ENCODE results near the gene S1PR4.
A peak's percentile ranks its signal among the peaks of the same experiment; 100 is the strongest.
"Not testable (repeated sequence)": the region's sequence is repeated elsewhere in the genome, so short reads cannot be mapped to it uniquely, and the experiment has no call there.

The S1PR4 gene

DNA sequence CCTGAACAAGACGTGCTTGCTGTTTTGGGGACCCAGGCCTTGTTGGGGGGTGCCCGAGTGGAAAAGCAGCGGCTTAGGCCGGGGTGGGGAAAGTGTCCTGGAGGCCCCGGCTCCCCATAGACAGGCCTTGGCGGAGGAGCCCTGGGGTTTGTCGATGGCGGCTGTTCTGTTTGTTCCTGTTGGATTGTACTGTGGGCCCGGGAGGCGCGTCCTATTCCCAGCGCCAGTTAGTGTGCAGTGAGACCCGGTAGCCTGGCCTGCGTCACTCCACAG is 18.3 kb downstream of the S1PR4 start:
- DNase-seq, result no peak

DNA sequence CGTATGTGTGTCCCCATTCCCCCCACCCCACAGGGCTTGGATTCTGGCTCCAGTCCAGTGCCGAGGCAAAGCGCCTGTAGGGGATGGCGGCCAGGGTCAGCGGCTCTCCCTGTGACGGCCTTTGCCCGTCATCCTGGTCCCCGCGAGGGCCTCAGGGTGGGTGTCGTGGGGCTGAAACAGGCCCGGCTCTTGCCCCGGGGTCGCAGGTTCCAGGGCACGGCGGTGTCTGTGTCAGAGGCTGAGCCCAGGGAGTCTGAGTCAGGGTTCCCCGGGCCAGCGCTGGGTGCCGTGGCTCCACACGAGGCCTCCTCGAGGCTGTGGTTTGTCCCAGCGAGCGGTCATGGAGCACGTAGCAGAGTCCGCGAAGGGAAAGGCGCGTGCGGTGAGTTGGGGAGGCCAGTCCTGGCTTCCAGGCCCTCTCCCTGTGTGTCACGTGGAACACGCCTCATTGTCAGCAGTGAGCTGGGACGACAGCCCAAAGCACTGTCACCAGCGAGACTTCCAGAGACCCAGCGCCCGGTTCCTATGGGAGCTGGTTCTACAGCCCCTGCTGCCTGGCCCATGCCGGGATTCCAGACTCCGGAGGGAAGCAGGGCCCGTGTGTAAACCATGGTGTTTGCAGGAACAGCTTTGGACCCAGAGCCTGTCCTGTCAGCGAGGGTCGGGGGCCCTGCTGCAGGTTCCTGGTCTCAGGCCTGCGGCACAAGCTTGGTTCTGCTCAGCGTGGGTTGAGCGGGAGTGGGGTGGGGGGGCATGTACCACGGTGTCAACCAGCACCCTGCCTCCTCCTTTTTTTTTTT is 20.5 kb downstream of the S1PR4 start:
- no peak for DNase-seq

DNA sequence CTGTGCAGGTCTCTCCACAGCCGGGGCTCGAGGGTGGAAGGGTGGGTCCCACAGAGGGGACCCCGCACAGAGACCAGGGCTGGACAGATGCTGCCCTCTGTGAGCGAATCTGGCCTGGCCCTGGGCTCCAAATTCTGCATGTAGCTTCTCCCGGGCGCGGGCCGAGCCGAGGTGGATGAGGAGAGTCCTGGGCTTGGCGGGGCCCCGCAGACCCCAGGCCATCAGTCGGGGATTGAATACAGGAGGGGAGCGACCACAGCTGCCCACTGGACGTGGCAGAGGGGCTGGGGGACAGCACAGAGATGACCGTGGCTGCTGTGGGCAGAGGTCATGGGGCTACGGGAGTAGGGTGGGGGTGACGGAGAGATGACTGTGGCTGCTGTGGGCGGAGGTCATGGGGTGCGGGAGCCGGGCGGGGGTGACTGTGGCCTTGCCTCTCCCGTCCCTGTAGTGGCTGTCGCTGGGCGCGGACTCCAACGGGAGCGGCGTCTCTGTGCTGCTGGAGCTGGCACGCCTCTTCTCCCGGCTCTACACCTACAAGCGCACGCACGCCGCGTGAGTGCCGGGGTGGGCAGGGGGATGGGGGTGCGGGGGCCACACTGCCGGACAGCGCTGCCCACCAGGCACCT is 22.6 kb downstream of the S1PR4 start:
- DNase-seq, result no peak

DNA sequence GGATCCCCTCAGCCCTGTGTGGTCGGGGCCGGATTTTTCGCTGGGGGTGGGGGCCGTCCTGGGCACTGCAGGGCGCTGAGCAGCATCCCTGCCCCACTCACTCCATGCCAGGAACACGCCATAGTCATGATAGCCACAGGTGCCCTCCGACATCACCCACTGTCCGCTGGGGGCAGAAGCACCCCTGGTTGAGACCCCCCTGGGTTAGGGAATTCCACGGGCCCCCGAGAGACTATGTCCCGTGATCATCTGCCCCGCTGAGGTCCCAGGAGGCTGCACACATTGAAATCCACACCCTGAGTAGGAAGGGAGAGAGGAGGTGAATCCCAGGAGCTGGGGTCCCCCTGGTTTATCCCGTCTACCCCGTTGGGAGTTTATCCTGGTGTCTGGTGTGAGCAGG is 23.3 kb downstream of the S1PR4 start:
- DNase-seq, result no peak

DNA sequence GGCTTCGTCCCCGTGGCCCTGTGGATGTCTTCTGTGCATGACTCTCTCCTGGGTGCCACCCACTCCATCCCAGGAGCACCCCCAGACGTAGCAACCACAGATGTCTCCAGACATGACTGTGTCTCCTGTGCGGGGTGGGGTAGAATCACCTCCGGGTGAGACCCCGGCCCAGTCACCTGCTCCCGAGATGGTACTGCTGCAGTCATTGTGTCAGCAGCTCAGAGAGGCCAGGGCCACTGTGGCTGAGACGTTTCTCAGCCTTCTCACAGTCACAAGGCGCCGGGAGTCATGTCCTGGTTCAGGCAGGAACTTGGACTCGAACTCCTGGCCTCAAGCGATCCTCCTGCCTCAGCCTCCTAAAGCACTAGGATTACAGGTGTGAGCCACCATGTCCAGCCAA is 23.8 kb downstream of the S1PR4 start:
- DNase-seq, result no peak

DNA sequence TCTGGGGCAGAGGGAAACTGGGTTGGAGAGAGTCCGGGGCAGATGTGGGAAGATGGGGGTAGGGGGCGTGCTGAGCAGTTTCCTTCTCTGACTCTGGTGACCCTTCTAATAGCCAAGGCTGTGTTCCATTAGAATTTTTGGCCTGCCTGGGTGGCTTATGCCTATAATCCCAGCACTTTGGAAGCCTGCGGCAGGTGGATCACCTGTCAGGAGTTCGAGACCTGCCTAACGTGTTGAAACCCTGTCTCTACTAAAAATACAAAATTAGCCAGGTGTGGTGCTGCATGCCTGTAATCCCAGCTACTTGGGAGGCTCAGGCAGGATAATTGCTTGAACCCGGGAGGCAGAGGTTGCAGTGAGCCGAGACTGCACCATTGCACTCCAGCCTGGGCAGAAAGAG is 24.3 kb downstream of the S1PR4 start:
- not testable (repeated sequence) for DNase-seq

DNA sequence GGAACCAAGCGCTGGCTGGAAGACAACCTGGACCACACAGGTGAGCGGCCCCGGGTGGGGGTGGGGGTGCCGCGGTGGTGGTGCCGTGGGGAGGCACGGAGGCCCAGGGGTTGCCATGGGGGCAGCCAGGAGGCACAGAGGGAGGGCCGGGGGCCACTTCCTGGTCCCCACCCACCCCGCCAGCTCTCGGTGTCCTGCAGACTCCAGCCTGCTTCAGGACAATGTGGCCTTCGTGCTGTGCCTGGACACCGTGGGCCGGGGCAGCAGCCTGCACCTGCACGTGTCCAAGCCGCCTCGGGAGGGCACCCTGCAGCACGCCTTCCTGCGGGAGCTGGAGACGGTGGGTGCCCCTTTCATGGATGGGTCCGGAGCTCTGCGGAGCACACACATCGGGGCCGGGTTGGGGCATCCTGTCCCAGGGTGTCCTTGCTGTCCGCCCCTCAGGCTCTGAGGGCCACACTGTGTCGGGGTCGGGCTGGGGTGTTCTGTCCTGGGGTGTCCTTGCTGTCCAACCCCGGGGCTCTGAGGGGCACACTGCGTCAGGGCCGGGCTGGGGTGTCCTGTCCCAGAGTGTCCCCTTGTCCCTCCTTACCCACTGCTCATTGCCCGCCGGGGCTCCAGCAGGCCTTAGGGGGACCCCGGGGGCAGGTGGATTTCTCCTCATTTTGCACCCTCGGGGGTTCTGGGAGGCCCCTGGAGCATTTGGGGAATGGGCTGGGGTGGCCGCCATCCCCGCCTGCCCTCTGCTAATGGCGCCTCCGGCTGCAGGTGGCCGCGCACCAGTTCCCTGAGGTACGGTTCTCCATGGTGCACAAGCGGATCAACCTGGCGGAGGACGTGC is 25.5 kb downstream of the S1PR4 start:
- no peak for DNase-seq

DNA sequence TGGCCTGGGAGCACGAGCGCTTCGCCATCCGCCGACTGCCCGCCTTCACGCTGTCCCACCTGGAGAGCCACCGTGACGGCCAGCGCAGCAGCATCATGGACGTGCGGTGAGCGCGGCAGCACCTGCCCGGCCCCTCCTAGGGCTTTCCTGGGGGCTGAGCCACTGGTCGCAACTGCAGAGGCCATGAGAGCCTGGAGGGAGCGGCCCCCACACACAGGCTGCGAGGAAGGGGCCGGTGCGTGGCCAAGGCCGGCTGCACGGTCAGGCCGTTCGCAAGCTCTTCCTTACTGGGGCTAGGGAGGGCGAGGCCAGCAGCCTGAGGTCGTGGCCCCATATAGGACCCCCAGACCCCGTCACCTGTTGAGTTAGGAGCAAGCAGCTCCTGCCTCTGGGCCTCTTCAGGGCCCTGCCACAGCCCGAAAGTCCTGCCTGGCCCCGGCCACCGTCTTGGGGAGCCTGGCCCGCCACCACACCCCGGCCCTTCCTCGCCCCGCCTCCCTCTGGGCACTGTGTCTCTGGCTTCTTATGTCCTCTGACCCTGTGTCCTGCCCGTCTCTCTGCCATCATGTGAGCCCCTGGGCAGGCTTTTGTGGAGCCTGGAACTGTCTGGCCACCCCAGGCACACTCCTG is 26.2 kb downstream of the S1PR4 start:
- no peak for DNase-seq

DNA sequence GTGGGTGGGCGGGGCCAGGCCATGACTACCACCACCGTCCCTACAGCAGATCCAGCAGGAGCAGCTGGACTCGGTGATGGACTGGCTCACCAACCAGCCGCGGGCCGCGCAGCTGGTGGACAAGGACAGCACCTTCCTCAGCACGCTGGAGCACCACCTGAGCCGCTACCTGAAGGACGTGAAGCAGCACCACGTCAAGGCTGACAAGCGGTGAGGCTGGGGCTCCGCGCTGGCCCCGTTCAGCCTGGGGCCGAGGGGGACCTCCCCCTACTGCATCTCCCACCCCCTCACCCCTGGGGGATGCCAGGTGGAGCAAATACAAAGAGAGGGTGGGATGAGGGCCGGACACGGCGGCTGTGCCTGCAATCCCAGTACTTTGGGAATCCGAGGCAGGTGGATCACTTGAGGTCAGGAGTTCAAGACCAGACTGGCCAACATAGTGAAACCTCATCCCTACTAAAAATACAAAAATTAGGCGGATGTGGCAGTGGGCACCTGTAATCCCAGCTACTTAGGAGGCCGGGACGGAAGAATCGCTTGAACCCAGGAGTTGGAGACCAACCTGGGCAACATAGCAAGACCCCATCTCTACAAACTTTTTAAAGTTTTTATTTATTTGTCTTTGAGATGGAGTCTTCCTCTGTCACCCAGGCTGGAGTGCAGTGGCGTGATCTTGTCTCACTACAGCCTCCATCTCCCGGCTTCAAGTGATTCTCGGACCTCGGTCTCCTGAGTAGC is 27.8 kb downstream of the S1PR4 start:
- no peak for DNase-seq

DNA sequence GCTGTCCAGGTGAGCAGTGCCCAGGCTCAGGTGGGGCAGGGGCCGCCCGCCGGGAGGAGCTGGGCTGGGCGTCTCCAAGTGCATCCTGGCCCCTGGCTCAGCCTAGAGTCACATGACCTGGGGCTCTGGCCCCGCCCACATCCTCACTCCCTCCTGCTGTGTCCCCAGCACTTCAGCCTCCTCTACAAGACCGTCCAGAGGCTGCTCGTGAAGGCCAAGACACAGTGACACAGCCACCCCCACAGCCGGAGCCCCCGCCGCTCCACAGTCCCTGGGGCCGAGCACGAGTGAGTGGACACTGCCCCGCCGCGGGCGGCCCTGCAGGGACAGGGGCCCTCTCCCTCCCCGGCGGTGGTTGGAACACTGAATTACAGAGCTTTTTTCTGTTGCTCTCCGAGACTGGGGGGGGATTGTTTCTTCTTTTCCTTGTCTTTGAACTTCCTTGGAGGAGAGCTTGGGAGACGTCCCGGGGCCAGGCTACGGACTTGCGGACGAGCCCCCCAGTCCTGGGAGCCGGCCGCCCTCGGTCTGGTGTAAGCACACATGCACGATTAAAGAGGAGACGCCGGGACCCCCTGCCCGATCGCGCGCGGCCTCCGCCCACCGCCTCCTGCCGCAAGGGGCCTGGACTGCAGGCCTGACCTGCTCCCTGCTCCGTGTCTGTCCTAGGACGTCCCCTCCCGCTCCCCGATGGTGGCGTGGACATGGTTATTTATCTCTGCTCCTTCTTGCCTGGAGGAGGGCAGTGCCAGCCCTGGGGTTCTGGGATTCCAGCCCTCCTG is 29.1 kb downstream of the S1PR4 start:
- no peak for DNase-seq

DNA sequence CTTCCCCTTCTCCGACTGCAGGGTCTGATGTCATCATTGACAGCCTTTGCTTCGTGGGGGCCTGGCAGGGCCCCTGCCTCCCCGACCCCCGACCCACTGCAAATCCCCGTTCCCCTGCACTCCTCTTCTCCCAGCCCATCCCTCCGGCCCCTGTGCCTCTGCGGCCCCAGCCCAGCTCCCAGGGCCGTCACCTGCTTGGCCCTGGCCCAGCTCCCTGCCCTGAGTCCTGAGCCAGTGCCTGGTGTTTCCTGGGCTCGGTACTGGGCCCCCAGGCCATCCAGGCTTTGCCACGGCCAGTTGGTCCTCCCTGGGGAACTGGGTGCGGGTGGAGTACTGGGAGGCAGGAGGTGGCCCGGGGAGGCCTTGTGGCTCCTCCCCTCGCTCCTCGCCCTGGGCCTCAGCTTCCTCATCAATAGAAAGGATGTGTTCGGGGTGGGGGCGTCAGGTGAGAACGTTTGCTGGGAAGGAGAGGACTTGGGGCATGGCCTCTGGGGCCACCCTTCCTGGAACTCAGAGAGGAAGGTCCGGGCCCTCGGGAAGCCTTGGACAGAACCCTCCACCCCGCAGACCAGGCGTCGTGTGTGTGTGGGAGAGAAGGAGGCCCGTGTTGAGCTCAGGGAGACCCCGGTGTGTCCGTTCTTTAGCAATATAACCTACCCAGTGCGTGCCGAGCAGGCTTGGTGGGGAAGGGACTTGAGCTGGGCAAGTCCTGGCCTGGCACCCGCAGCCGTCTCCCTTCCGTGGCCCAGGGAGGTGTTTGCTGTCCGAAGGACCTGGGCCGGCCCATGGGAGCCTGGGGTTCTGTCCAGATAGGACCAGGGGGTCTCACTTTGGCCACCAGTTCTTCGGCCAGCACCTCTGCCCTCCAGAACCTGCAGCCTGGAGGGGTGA is 30.0 kb downstream of the S1PR4 start:
- no peak for DNase-seq

DNA sequence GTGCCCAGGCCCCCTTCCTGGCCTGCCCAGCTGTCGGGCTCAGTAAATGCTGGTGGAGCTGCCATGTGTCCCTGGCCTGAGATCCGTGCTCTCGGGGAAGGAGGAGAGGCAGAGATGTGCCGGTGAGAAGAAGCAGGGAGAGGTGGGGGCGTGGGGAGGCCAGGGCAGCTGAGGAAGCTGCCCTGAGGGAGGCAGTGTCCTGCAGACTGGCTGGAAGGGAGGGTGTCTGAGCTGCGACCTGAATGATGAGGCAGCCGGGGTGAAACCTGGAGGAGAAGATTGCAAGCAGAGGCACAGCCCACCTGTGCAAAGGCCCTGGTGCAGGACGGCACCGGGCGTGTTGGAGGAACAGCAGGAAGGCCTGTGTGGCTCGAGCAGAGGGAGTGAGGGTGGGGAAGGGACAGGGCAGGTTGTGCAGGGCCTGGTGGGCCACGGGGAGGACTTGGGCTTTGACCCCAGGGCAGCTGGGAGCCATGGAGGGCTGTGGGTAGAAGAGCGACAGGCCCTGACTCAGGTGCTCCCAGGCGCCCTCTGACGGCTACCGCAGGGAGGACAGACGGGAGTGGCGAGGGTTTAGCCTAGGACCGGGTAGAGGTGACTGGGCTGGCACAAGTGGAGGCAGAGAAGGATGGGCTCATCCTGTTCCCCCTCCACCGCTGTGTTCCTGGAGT is 31.9 kb downstream of the S1PR4 start:
- peak; percentile 74 for DNase-seq

DNA sequence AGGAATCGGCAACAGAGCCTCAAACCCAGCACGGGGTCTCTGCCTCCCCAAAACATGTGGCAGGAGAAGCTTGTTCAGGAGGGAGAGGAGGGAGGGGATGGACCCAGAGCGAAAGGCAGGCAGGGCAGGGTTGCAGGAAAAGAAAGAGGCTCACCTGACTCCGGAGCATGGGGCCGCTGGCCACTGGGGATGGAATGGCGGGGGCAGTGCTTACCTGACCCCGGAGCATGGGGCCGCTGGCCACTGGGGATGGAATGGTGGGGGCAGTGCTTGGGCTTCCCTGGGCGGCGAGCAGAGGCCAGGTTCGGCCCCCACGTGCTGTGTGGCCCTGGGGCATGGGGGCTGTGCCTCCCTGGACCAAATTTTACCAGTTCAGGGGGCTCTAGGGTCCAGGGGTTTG is 32.6 kb downstream of the S1PR4 start:
- DNase-seq, result no peak

DNA sequence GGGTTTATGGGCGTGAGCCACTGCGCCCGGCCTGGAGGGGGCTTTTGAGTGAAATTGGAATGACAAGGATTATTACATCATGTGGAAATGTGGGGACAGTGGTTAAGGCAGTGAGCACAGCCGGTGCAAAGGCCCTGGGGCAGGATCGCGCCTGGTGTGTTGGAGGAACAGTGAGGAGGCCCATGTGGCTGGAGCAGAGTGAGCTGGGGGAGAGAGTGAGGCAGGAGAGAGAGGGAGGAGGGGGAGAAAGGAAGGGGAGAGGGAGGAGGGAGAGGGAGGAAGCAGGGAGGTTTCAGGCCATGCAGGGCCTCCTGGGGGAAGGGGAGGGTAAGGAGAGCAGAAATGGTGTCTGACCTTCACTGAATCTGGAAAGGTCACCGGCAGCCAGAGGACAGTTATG is 34.6 kb downstream of the S1PR4 start:
- no peak for DNase-seq

DNA sequence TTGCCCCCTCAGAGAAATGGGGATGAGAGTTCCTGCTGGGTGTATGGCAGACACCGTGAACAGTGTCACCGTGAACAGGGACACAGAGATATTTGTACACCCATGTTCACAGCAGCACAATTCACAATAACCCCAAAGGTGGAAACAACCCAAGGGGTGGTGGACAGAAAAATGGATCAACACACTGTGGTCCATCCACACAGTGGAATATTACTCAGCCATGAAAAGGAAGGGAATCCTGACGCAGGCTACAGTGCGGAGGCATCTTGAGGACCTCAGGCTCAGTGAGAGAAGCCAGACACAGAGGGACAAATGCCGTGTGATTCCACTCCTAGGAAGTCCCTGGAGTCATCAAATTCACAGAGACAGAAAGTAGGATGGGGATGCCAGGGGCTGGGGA is 38.3 kb downstream of the S1PR4 start:
- DNase-seq, result no peak

DNA sequence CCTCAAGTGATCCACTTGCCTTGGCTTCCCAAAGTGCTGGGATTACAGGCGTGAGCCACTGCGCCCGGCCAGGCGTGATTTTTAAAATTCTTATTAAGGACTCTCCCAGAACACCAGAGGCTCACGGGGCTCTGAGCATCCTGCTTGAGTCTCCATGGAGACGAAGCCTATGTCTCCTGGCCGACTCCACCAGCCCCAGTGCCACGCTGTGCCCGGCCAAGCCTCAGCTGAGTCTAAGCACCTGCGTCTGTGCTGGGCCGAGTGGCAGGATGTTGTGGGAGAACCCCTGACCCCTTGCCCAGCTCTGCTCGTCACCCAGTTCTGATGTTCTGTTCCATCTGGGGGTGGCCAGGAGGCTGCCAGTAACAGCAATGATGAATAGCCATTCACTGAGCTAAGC is 42.0 kb downstream of the S1PR4 start:
- DNase-seq, result no peak

DNA sequence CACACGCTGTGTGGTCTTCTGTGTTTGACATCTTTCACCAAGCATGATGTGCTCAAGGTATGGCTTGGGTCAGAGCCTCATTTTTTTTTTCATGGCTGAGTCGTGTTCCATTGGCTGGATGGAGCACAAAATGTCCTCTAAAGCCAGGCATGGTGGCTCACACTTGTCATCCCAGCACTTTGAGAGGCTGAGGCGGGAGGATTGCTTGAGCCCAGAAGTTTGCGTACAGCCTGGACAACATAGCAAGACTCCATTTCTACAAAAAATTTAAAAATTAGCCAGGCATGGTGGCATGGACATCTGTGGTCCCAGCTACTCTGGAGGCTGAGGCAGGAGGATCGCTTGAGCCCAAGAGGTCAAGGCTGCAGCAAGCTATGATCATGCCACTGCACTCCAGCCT is 43.0 kb downstream of the S1PR4 start:
- not testable (repeated sequence) for DNase-seq

DNA sequence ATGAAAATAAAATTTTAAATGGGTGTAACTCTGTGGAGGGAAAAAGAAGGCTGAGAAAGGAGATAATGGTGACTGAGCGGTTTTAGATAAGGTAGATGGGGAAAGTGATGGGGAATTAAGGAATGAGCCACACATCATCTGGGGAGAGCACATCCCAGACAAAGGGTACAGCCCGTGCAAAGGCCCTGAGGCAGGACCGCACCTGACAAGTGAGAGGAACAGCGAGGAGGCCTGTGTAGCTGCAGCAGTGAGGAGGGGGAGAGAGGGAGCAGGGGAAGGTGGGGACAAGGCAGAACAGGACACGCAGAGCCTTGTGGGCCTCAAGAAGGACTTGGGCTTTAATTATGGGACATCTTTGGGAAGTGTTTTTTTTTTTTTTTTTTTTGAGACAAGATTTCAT is 44.1 kb downstream of the S1PR4 start:
- DNase-seq, result no peak

DNA sequence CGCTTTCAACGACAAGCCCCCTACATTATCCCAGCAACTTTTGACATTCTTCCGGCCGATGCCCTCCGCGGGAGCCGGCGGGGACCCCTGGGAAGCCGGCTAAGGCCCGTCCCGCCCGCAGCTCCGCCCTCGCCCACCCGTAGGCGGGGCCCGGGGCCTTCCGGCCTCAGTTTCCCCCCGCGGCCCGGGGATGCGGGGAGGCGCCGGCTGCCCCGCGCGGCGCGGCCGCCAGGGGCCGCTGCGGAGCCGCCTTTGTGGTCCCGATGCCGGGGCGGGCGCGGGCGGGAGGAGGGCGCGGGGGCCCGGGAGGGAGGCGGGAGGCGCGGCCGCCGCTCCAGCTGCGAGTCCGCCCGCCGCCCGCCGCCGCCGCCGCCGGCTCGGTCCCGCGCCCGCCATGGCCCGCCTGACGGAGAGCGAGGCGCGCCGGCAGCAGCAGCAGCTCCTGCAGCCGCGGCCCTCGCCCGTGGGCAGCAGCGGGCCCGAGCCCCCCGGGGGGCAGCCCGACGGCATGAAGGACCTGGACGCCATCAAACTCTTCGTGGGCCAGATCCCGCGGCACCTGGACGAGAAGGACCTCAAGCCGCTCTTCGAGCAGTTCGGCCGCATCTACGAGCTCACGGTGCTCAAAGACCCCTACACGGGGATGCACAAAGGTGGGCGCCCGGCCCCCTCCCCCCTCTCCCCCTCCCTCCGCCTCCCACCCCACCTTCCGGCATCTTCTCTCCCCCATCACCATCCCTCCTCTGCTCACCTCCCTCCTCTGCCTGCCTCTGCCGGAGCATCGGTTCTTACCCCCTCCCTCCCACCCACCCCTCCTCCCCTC is 46.0 kb downstream of the S1PR4 start, which contains the start of gene CELF5:
Gene CELF5, plus strand, starts transcription at position 316 of the 823 bp plus-strand sequence. Its CDS starts 79 bp downstream, at position 395.
- DNase-seq, result peak; percentile 57

DNA sequence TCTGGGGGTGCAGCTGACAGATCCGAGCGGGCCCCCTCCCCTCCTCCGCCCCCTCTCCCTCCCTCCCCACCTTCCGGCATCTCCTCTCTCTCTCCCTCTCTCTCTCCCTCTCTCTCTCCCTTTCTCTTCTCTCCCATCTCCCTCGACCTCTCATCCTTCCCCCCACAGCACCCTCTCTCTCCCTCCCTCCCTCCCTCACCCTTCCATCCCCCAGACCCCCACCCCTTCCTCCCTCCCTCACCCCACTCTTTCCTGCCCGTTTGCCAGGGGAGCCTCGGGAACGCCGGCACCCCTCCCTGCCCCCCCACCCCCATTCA is 46.6 kb downstream of the S1PR4 start:
- DNase-seq, result no peak

Data from activated CD4-positive, alpha-beta T cell treated with anti-CD3 and anti-CD28 coated beads, Interleukin-2, amount 50 U/mL, for 1 hour (primary cell).